Measurements from ENCODE around the gene ZNF503. TPM values are rescaled to one million over a fixed set of nuclear protein-coding genes. Genes with fewer than 3 reads are reported as not detected.

ZNF503 gene
- total RNA-seq, 1 donor = 29.8 TPM

DNA sequence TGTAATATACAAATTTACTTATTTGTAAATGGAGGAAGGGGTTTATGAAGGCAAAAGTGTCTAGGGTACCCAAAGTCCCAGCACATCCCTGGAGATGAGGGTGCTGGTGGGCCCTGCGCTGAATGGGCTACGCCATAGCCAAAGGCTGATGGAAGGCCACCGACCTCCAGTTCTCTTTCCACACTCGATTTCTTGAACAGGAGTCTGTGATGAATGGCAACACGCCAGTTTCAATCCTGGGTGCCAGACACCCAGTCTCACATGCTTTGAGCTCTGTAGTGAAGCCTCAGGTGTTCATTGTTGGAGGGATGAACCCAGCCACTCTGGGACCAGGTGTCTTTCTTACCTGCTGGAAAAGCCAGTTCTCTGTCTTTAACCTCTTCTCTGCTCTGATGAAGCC is 30.6 kb upstream of the ZNF503 start:
- TF ChIP-seq, protein P1, sequence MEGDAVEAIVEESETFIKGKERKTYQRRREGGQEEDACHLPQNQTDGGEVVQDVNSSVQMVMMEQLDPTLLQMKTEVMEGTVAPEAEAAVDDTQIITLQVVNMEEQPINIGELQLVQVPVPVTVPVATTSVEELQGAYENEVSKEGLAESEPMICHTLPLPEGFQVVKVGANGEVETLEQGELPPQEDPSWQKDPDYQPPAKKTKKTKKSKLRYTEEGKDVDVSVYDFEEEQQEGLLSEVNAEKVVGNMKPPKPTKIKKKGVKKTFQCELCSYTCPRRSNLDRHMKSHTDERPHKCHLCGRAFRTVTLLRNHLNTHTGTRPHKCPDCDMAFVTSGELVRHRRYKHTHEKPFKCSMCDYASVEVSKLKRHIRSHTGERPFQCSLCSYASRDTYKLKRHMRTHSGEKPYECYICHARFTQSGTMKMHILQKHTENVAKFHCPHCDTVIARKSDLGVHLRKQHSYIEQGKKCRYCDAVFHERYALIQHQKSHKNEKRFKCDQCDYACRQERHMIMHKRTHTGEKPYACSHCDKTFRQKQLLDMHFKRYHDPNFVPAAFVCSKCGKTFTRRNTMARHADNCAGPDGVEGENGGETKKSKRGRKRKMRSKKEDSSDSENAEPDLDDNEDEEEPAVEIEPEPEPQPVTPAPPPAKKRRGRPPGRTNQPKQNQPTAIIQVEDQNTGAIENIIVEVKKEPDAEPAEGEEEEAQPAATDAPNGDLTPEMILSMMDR (IDR thresholded peaks at IDR 0.05; ENCODE audit: insufficient read depth, low read length) = no peak
- no peak for DNase-seq (ENCODE audit: low read depth)
- H3K4me3 ChIP-seq (ENCODE audit: low read depth, low read length) = no peak overlapping the region

DNA sequence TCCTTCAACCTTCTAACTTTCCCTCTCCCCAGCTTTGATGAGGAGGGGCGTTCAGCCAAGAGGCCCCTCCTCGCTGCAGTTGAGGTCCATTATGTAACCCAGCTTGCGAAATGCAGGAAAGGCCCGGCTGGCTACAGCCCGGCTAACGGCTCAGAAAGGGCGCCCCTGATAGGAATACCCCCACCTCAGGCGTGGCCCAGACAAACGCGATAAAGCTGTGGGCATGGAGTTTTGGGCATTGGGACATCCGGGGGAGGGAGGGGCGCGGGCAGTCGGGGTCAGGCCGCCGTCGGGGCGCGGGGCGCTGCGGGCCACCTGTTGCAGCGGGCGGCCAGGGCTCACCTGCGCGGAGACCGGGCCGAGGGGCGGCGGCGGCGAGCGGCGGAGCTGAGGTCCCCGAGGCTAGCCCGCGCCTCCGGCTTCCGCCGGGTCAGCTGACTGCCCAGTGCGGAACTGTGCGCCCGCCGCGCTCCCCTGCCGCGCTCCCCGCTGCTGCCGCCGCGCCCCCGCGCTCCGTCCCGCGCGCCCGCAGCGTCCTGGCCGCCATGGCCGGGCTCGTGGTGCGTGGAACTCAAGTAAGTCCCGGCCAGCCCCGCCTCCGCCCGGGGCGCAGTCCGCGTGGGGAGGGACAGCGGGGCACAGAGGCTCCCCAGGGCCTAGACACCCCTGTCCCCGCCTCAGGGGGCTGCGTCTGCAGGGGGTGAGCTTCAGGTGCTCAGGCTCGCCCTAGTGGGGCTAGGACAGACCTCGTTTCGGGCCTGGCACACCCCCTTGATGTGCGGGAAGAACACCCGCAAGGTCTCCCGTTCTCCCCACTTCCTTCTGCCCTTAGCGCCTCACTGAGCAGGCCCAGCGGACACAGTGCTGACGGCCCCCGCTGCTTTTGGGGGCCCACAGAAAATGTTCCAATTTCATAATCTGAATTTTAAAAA is 29.9 kb upstream of the ZNF503 start, which contains the start of gene LRMDA:
LRMDA (plus strand) TSS at position 445 of the 932 bp plus-strand sequence.
- DNase-seq (ENCODE audit: low read depth) = peak; percentile 58
- TF ChIP-seq, protein P1 (IDR thresholded peaks at IDR 0.05; ENCODE audit: insufficient read depth, low read length) = no peak
- H3K4me3 ChIP-seq (ENCODE audit: low read depth, low read length) = peak within 1 kb of the TSS; percentile 50

DNA sequence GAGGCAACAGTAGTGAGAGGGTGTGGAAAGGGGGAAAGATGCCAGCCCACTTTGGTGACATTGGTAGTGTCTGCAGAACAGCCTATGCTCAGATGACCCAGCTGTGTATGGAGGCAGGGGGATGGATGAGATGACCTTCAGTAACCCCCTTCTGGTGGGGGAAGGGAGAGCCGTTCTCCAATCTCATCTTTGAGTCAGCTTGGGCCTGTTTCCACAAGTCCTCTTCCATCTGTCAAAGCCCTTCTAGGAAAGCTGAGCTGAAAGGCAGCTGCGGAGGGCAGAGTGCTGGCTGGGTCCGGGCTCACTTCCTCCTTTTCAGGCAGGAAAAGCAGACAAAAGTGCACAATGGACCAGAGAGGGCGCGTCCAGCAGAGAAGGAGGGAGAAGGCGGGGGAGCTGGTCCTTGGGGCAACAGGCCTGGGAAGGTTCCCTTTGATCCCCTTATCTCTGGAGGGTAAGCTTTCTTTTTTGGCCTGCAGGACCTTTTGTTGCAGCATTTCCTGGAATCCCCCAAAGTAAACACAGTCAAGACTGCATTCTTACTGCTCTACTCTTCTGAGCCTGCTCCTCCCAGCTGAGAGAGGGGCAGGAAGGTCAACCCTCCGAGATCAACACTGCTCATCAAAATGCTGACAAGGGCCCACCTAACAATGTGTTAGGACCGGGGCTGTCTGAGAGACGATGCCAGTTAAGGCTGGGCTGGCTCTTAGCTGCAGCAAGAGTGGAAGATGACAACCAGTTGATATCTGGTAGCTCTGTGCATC is 28.6 kb upstream of the ZNF503 start:
- TF ChIP-seq, protein P1 (IDR thresholded peaks at IDR 0.05; ENCODE audit: insufficient read depth, low read length) = no peak
- peak; percentile 53 for DNase-seq (ENCODE audit: low read depth)
- H3K4me3 ChIP-seq (ENCODE audit: low read depth, low read length) = no peak overlapping the region

DNA sequence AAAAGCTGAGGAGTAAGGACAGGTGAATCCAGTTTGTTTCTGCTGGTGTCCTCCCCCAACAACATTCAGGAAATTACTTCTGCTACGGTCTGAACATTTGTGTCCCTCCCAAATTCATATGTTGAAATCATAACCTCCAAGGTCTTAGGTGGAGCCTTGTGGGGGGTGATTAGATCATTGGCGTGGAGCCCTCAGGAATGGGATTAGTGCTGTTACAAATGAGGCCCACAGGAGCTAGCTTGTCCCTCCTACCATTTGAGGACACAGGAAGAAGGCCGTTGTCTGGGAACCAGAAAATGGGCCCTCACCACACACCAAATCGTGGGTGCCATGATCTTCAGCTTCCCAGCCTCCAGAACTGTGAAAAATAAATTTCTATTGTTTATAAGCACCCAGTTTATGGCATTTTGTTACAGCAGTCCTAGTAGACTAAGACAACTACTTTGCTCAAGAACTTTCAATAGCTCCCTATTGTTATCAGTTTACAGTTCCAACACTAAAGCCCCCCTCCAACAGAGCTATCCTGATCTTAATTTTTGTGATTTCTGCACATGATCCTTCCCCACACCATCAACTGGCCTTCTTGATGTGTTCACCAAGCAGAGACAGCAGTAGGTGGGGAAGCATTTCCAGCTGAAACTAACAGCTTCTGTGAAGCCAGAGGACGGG is 27.7 kb upstream of the ZNF503 start:
- TF ChIP-seq, protein P1 (IDR thresholded peaks at IDR 0.05; ENCODE audit: insufficient read depth, low read length) = no peak
- no peak overlapping the region for H3K4me3 ChIP-seq (ENCODE audit: low read depth, low read length)
- DNase-seq (ENCODE audit: low read depth) = no peak

DNA sequence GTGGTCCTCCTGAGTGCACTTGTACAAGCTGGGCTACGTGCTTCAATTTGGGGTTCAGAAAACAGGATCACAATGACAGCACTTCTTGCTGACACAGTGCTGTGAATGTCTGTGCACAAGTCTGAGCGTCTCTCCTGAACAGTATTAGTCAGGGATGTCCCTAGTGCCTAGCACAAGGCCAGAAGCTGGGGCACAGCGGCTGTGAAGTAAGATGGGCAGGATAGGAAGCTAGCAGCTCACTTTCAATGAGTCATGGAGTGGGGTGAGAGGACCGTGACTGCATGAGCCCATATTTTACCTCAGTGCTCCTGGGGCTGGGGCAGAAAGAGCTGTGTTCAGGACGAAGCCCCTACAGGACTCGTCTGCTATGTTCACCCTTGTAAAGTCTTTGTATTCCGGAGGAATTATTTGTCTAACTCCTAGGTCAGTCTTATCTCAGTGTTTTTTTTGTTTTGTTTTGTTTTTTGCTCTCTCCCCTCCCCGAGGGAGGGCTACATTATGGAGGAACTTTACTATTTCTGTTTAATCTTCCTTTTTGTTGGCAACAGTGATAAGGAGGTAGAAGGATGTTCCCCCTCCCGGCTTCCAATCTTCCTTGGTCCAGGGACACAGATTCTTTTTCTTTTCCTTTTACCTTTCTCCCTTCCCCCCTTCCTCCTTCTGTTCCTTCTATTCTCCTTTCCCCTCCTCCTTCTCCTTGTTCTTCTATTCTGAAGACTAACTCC is 27.0 kb upstream of the ZNF503 start:
- DNase-seq (ENCODE audit: low read depth) = peak; percentile 28
- TF ChIP-seq, protein P1 (IDR thresholded peaks at IDR 0.05; ENCODE audit: insufficient read depth, low read length) = no peak
- H3K4me3 ChIP-seq (ENCODE audit: low read depth, low read length) = no peak overlapping the region

DNA sequence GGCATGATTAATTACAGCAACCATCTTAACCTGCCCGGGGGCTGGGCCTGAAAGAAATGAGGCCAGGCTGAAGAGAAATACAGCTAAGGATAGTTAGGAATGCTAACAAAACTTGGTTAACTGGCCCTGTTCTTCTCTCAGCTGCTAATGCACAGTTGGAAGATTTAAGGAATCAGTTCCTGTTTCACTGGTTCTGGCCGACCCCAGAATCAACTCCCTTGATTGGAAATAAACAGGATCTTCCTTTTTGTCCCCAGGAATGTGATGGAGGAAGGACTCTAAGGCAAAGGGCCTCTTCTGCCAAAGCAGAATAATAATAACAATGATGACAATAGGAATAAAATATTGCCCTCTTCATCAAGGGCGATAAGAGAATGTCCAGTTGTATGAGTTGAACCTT is 26.4 kb upstream of the ZNF503 start:
- TF ChIP-seq, protein P1 (IDR thresholded peaks at IDR 0.05; ENCODE audit: insufficient read depth, low read length) = no peak
- no peak for DNase-seq (ENCODE audit: low read depth)
- no peak overlapping the region for H3K4me3 ChIP-seq (ENCODE audit: low read depth, low read length)
